Sigmoid colon (tissue), 7 donors: ENCODE results near the gene FGFBP3. TPM values are rescaled to one million over a fixed set of nuclear protein-coding genes. Genes with fewer than 3 reads are reported as not detected.
A peak's percentile ranks its signal among the peaks of the same experiment; 100 is the strongest.

Source experiments
- DNase-seq: peaks from one replicate; pipeline ENCODE4 v3.0.0-alpha.2; 2019
- H3K27ac ChIP-seq, 4 donors: fragments of 200-600 bp; sonication (generic); one replicate each; pipeline ENCODE4 v1.5.1; 2016 to 2019; ENCODE audit warnings: mild to moderate bottlenecking in 1 of 4
- H3K27me3 ChIP-seq, 3 donors: fragments of 200-600 bp; sonication (generic); one replicate each; pipeline ENCODE4 v1.5.1; 2019; ENCODE audit warnings: mild to moderate bottlenecking in 1 of 3
- H3K36me3 ChIP-seq, 4 donors: fragments of 200-600 bp; sonication (generic); one replicate each; pipeline ENCODE4 v1.5.1; 2016 to 2019
- H3K4me1 ChIP-seq, 4 donors: fragments of 200-600 bp; sonication (generic); one replicate each; pipeline ENCODE4 v1.5.1; 2017 to 2019
- H3K4me3 ChIP-seq, 4 donors: fragments of 200-600 bp; sonication (generic); one replicate each; pipeline ENCODE4 v1.5.1; 2017 to 2019; ENCODE audit warnings: mild to moderate bottlenecking in 2 of 4, moderate library complexity in 1 of 4
- H3K9me3 ChIP-seq, 4 donors: fragments of 200-600 bp in 3 of 4; sonication (generic) in 3 of 4; one replicate each; pipeline versions ENCODE4 v1.5.1 to v1.6.1; 2013 to 2019
- CTCF ChIP-seq, 4 experiments: fragments of 450-650 bp in 3 of 4; fragments of 200-600 bp in 1 of 4; IDR thresholded peaks; one replicate each; pipeline ENCODE4 v1.5.1; 2016 to 2019; ENCODE audit warnings: antibody characterized with exemption in 4 of 4, mild to moderate bottlenecking in 3 of 4, moderate library complexity in 2 of 4
- EP300 ChIP-seq, 4 donors: sonication (generic); formaldehyde crosslinking; IDR thresholded peaks; one replicate each; pipeline ENCODE4 v1.6.1; 2017; ENCODE audit warnings: antibody characterized with exemption in 4 of 4
- POLR2A ChIP-seq, 2 donors: fragments of 450-650 bp; IDR thresholded peaks; one replicate each; pipeline ENCODE4 v1.6.1; 2016; ENCODE audit warnings: antibody characterized with exemption in 2 of 2, mild to moderate bottlenecking in 2 of 2, moderate library complexity in 2 of 2
- POLR2AphosphoS5 ChIP-seq, 4 donors: sonication (generic); formaldehyde crosslinking; IDR thresholded peaks; one replicate each; pipeline ENCODE4 v1.6.1; 2017; ENCODE audit warnings: antibody characterized with exemption in 4 of 4
- WGBS, 2 donors: extraction: QIAGEN DNeasy Blood & Tissue Kit; methylation state at CpG; one replicate each; pipeline ENCODE4 v1.1.7; 2013; 5-methylcytosine and 5-hydroxymethylcytosine counted together
- intact Hi-C: fragments of 100-400 bp; cut with DNase I; formaldehyde crosslinking; loops from one replicate; pipeline ENCODE4 v1.15.1; 2023
- polyA plus RNA-seq, 3 donors: library from polyadenylated mRNA; stranded (reverse); fragments of 200-250 nt; gene quantifications; one replicate each; pipeline ENCODE4 v1.2.3, GENCODE V29; 2013
- total RNA-seq, 4 donors: library from RNA; depleted of rRNA; stranded (reverse); fragments of >200 nt; gene quantifications; one replicate each; pipeline ENCODE4 v1.1.0, GENCODE V29; 2016
- donor health status: healthy with polysubstance abuse.
- donor health status: Bipolar disorder and iron deficiency.
- donor health status: healthy.

FGFBP3 gene
- total RNA-seq = under 1 TPM in 3 of 4 donors, not detected in 1; 0.16 to 0.71 (median 0.27) TPM
- 1 to 10 TPM in 1 of 3 donors, under 1 TPM in 2; 0.60 to 1.2 (median 0.69) TPM for polyA plus RNA-seq

GRCh38 chr10:91909117-91909677 lies at the start of gene FGFBP3:
TSS of gene FGFBP3 (minus strand) at chr10:91909486. CDS start at chr10:91908969, 517 bp downstream.
- 1% methylated on average over 19 of the region's 19 CpGs for WGBS, 2 donors
- peak within 1 kb of the TSS; percentile 60 to 85 (median 72) for H3K4me3 ChIP-seq
- DNase-seq = no peak
- peaks cover 0 to 9% (median 6%) of the 10 kb centered on the region in 4 donors for H3K4me1 ChIP-seq
- no peak for TF ChIP-seq POLR2AphosphoS5 (IDR thresholded peaks at IDR 0.05)
- no peaks in the 10 kb centered on the region for H3K36me3 ChIP-seq
- intact Hi-C loops = loop anchor here (5.0 to 10.0 kb wide), 3 partner anchors 54 to 504 kb away; partner anchors contain the start of gene PPP1R3C
- no peaks in the 10 kb centered on the region for H3K9me3 ChIP-seq
- peak within 1 kb of the TSS; percentile 65 to 74 (median 70) for H3K27ac ChIP-seq
- H3K27me3 ChIP-seq = no peaks in the 10 kb centered on the region

- intact Hi-C loops = no loop called here
- Histone ChIP-seq H3K36me3 (peaks cover 11 to 100% (median 54%) of the 10 kb centered on the region in 4 donors), H3K27me3 (no peaks in the 10 kb centered on the region), H3K27ac (no peak overlapping the region), H3K4me3 (no peak overlapping the region), H3K9me3 (no peaks in the 10 kb centered on the region), H3K4me1 (no peaks in the 10 kb centered on the region)
- DNase-seq = no peak
- TF ChIP-seq EP300 (IDR thresholded peaks at IDR 0.05) (no peak), POLR2AphosphoS5 (IDR thresholded peaks at IDR 0.05) (no peak), CTCF (IDR thresholded peaks at IDR 0.05) (no peak)
- WGBS, 2 donors = 88 to 96% methylated on average over 1 of the region's 1 CpG
Observed at GRCh38 chr10:91957091-91957490, 47.8 kb upstream of the FGFBP3 start.

- H3K36me3 ChIP-seq = peaks cover 11 to 94% (median 56%) of the 10 kb centered on the region in 4 donors
- H3K27me3 ChIP-seq = no peaks in the 10 kb centered on the region
- no peaks in the 10 kb centered on the region for H3K4me1 ChIP-seq
- no peak for DNase-seq
- WGBS, 2 donors = 91 to 94% methylated on average over 3 of the region's 3 CpGs
- H3K27ac ChIP-seq = no peak overlapping the region
- no peaks in the 10 kb centered on the region for H3K9me3 ChIP-seq
- no peak overlapping the region for H3K4me3 ChIP-seq
- TF ChIP-seq EP300 (IDR thresholded peaks at IDR 0.05) (no peak), POLR2AphosphoS5 (IDR thresholded peaks at IDR 0.05) (no peak), CTCF (IDR thresholded peaks at IDR 0.05) (no peak)
- intact Hi-C loops = no loop called here
Observed at GRCh38 chr10:91955114-91955513, 45.8 kb upstream of the FGFBP3 start.

GRCh38 chr10:91953600-91954160 lies 44.4 kb upstream of the FGFBP3 start:
- Histone ChIP-seq H3K27me3 (no peaks in the 10 kb centered on the region), H3K9me3 (no peaks in the 10 kb centered on the region), H3K36me3 (peaks cover 8 to 87% (median 49%) of the 10 kb centered on the region in 4 donors), H3K4me3 (no peak overlapping the region), H3K27ac (no peak overlapping the region), H3K4me1 (no peaks in the 10 kb centered on the region)
- no peak for DNase-seq
- TF ChIP-seq POLR2A (IDR thresholded peaks at IDR 0.05) = no peak
- no peak for TF ChIP-seq EP300 (IDR thresholded peaks at IDR 0.05)
- TF ChIP-seq CTCF (IDR thresholded peaks at IDR 0.05) = no peak
- 95 to 96% methylated on average over 2 of the region's 2 CpGs for WGBS, 2 donors
- intact Hi-C loops = no loop called here

GRCh38 chr10:91944880-91945630 lies 35.8 kb upstream of the FGFBP3 start:
- peaks cover 0 to 57% (median 7%) of the 10 kb centered on the region in 4 donors for H3K36me3 ChIP-seq

More at GRCh38 chr10:91944880-91945630, 35.8 kb upstream of the FGFBP3 start:
- no peaks in the 10 kb centered on the region for H3K27me3 ChIP-seq
- no peaks in the 10 kb centered on the region for H3K9me3 ChIP-seq
- no peaks in the 10 kb centered on the region for H3K4me1 ChIP-seq
- TF ChIP-seq CTCF (IDR thresholded peaks at IDR 0.05) (no peak), POLR2AphosphoS5 (IDR thresholded peaks at IDR 0.05) (no peak), POLR2A (IDR thresholded peaks at IDR 0.05) (no peak), EP300 (IDR thresholded peaks at IDR 0.05) (no peak)
- no peak for DNase-seq
- H3K4me3 ChIP-seq = no peak overlapping the region
- 78 to 82% methylated on average over 5 of the region's 5 CpGs for WGBS, 2 donors
- H3K27ac ChIP-seq = no peak overlapping the region
- intact Hi-C loops = no loop called here
